ENCODE data around the gene DENR. TPM values are rescaled to one million over a fixed set of nuclear protein-coding genes. Genes with fewer than 3 reads are reported as not detected.
"Not testable (repeated sequence)": the region's sequence is repeated elsewhere in the genome, so short reads cannot be mapped to it uniquely, and the experiment has no call there.

Gene DENR
- total RNA-seq, 1 donor from 2014 or later, result 67.0 TPM

GRCh38 chr12:122790393-122791075, 37.9 kb downstream of the DENR start:
- TF ChIP-seq, protein P1, sequence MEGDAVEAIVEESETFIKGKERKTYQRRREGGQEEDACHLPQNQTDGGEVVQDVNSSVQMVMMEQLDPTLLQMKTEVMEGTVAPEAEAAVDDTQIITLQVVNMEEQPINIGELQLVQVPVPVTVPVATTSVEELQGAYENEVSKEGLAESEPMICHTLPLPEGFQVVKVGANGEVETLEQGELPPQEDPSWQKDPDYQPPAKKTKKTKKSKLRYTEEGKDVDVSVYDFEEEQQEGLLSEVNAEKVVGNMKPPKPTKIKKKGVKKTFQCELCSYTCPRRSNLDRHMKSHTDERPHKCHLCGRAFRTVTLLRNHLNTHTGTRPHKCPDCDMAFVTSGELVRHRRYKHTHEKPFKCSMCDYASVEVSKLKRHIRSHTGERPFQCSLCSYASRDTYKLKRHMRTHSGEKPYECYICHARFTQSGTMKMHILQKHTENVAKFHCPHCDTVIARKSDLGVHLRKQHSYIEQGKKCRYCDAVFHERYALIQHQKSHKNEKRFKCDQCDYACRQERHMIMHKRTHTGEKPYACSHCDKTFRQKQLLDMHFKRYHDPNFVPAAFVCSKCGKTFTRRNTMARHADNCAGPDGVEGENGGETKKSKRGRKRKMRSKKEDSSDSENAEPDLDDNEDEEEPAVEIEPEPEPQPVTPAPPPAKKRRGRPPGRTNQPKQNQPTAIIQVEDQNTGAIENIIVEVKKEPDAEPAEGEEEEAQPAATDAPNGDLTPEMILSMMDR (conservative IDR thresholded peaks at IDR 0.05), result no peak
- Mint-ChIP-seq H3K27ac (ENCODE audit: unreplicated experiment) (no peak overlapping the region), H3K27me3 (ENCODE audit: low read depth) (no peaks in the 10 kb centered on the region), H3K9me3 (no peaks in the 10 kb centered on the region), H3K4me1 (no peaks in the 10 kb centered on the region), H3K4me3 (no peak overlapping the region), H3K36me3 (ENCODE audit: low read depth) (no peaks in the 10 kb centered on the region)
- no peak for DNase-seq (ENCODE audit: low read depth, low spot score)

DNA sequence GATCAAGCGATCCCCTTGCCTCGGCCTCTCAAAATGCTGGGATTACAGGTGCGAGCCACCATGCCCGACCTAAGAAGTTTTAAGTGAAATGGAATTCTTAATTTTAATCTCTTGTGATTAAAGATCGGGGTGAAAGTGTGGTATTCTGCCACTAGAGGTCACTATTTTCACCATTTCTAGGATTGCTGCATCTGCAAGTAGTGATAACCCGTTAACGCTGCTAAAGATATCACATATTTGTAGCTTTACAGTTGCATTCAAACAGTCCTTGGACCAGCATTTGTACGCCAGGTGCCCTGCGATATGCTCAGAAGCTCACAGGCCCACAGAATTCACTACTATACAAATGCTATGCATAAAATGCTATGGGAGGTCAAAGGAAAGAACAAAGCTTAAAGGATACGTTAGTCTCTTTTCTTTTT, 41.1 kb downstream of the DENR start:
- no peaks in the 10 kb centered on the region for H3K9me3 Mint-ChIP-seq
- no peaks in the 10 kb centered on the region for H3K36me3 Mint-ChIP-seq (ENCODE audit: low read depth)
- H3K27ac Mint-ChIP-seq (ENCODE audit: unreplicated experiment), result no peak overlapping the region
- no peak overlapping the region for H3K4me3 Mint-ChIP-seq
- TF ChIP-seq, protein P1 (conservative IDR thresholded peaks at IDR 0.05), result peak; percentile 82
- H3K4me1 Mint-ChIP-seq, result no peaks in the 10 kb centered on the region
- H3K27me3 Mint-ChIP-seq (ENCODE audit: low read depth), result no peaks in the 10 kb centered on the region
- DNase-seq (ENCODE audit: low read depth, low spot score), result peak; percentile 10

DNA sequence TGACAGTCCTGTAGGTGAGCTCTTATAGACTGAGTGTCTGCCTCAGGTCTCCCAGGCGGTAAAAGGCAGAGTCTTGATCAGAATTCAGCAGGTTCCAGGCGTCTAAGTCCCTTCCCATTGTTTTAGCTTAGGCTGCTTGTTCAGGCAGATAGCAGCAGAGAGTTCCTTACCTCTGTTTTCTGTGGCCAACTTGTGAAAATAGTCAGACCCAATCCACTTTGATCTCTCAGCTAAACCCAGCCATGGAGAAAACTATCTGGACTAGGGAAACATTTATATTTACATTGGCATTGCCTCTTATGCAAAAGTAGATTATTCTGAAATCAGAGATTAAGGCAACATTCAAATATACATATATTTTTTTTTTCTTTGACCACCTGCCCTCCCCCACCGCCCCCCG, 43.2 kb downstream of the DENR start:
- TF ChIP-seq, protein P1 (conservative IDR thresholded peaks at IDR 0.05), result no peak
- Mint-ChIP-seq H3K36me3 (ENCODE audit: low read depth) (no peaks in the 10 kb centered on the region), H3K27me3 (ENCODE audit: low read depth) (no peaks in the 10 kb centered on the region), H3K4me3 (no peak overlapping the region), H3K27ac (ENCODE audit: unreplicated experiment) (no peak overlapping the region), H3K9me3 (no peaks in the 10 kb centered on the region), H3K4me1 (no peaks in the 10 kb centered on the region)
- DNase-seq (ENCODE audit: low read depth, low spot score), result no peak

GRCh38 chr12:122799641-122800243, 47.1 kb downstream of the DENR start:
- H3K27me3 Mint-ChIP-seq (ENCODE audit: low read depth), result no peaks in the 10 kb centered on the region
- H3K4me1 Mint-ChIP-seq, result no peaks in the 10 kb centered on the region
- no peak overlapping the region for H3K27ac Mint-ChIP-seq (ENCODE audit: unreplicated experiment)
- TF ChIP-seq, protein P1 (conservative IDR thresholded peaks at IDR 0.05), result no peak
- no peaks in the 10 kb centered on the region for H3K36me3 Mint-ChIP-seq (ENCODE audit: low read depth)
- H3K4me3 Mint-ChIP-seq, result no peak overlapping the region
- no peaks in the 10 kb centered on the region for H3K9me3 Mint-ChIP-seq
- no peak for DNase-seq (ENCODE audit: low read depth, low spot score)

DNA sequence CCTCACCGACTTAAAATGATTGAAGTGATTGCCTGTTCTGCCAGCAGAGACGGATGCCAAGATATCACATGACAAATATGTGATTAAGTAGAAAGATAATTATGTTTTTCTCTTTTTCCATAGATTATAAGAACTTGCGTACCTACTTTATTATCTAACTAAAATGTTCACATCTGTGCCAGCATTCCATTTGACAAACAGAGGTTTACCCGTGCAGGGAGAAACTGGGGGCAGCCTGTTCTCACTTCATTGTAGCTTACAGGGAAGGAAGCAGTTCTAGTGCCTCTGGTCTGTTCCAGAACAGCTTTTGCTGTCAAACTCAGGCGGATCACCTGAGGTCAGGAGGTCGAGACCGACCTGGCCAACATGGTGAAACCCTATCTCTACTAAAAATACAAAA, 51.3 kb downstream of the DENR start:
- Mint-ChIP-seq H3K27me3 (ENCODE audit: low read depth) (no peaks in the 10 kb centered on the region), H3K36me3 (ENCODE audit: low read depth) (no peaks in the 10 kb centered on the region), H3K9me3 (no peaks in the 10 kb centered on the region), H3K4me1 (no peaks in the 10 kb centered on the region), H3K27ac (ENCODE audit: unreplicated experiment) (no peak overlapping the region), H3K4me3 (no peak overlapping the region)
- no peak for DNase-seq (ENCODE audit: low read depth, low spot score)
- TF ChIP-seq, protein P1 (conservative IDR thresholded peaks at IDR 0.05), result no peak

GRCh38 chr12:122804957-122805356, 52.3 kb downstream of the DENR start:
- not testable (repeated sequence) for H3K27me3 Mint-ChIP-seq (ENCODE audit: low read depth); H3K36me3 Mint-ChIP-seq (ENCODE audit: low read depth); H3K9me3 Mint-ChIP-seq; H3K4me3 Mint-ChIP-seq; H3K4me1 Mint-ChIP-seq; DNase-seq (ENCODE audit: low read depth, low spot score); H3K27ac Mint-ChIP-seq (ENCODE audit: unreplicated experiment)

Measured in neural crest cell (in vitro differentiated cells).